Urothelium cell line (cell line): ENCODE measurements around the gene LIMS2.

Source experiments
- DNase-seq: peaks from one replicate; pipeline ENCODE4 v3.0.0; 2011; ENCODE audit warnings: low spot score, mixed read lengths
- FAIRE-seq: peaks from 2 replicates; lab custom pipeline; 2011; peaks lifted over from hg19 to GRCh38; lab: Jason Lieb, UNC

Gene LIMS2

GRCh38 chr2:127636248-127637235, 38.8 kb downstream of the LIMS2 start:
- peak; percentile 42 for FAIRE-seq
- DNase-seq = no peak

- DNase-seq (no peak), FAIRE-seq (peak; percentile 5)
Measured at GRCh38 chr2:127635380-127636237, 39.7 kb downstream of the LIMS2 start.

GRCh38 chr2:127634626-127635379, 40.5 kb downstream of the LIMS2 start:
- DNase-seq (no peak), FAIRE-seq (no peak)

- FAIRE-seq = no peak
- DNase-seq = no peak
Measured at GRCh38 chr2:127634066-127634617, 41.2 kb downstream of the LIMS2 start.

GRCh38 chr2:127633556-127634065, 41.7 kb downstream of the LIMS2 start:
- DNase-seq = no peak
- no peak for FAIRE-seq

GRCh38 chr2:127632592-127633489, 42.5 kb downstream of the LIMS2 start:
- DNase-seq (no peak), FAIRE-seq (no peak)

- FAIRE-seq (no peak), DNase-seq (no peak)
Measured at GRCh38 chr2:127631997-127632581, 43.2 kb downstream of the LIMS2 start.

GRCh38 chr2:127631541-127631996, 43.8 kb downstream of the LIMS2 start:
- DNase-seq = no peak
- FAIRE-seq = no peak

GRCh38 chr2:127630864-127631540, 44.3 kb downstream of the LIMS2 start:
- FAIRE-seq (no peak), DNase-seq (no peak)

GRCh38 chr2:127630096-127630863, 45.0 kb downstream of the LIMS2 start:
- FAIRE-seq (no peak), DNase-seq (no peak)

GRCh38 chr2:127629637-127630036, 45.7 kb downstream of the LIMS2 start:
- no peak for FAIRE-seq
- DNase-seq = no peak

- FAIRE-seq = no peak
- no peak for DNase-seq
Measured at GRCh38 chr2:127628767-127629614, 46.3 kb downstream of the LIMS2 start.

GRCh38 chr2:127627740-127628571, 47.4 kb downstream of the LIMS2 start:
- DNase-seq = no peak
- no peak for FAIRE-seq

- no peak for FAIRE-seq
- DNase-seq = no peak
Measured at GRCh38 chr2:127626917-127627739, 48.2 kb downstream of the LIMS2 start.

GRCh38 chr2:127626175-127626574, 49.2 kb downstream of the LIMS2 start:
- no peak for FAIRE-seq
- no peak for DNase-seq
